Measurements from ENCODE around the gene ROBO3. TPM values are rescaled to one million over a fixed set of nuclear protein-coding genes. Genes with fewer than 3 reads are reported as not detected.

Gene ROBO3
- total and polyA plus RNA-seq, 2 donors (not counting 1 experiment from before 2014, with no cell fraction given) = 1.0 to 7.4 TPM

GRCh38 chr11:124896071-124896750 is 31.0 kb downstream of the ROBO3 start:
- Histone ChIP-seq H2AFZ (ENCODE audit: insufficient read depth, low read depth, low read length, poor library complexity, severe bottlenecking) (no peak overlapping the region), H3K27me3 (replicated peaks in 1 of 4; ENCODE audit: control extremely low read depth in 1 of 4, control insufficient read depth in 3 of 4, insufficient read depth in 4 of 4, low read length in 3 of 4) (peaks cover 0 to 6% (median 1%) of the 10 kb centered on the region in 4 experiments), H3K9me3 (ENCODE audit: control extremely low read depth in 1 of 3, control insufficient read depth in 2 of 3, insufficient read depth in 1 of 3, low read length in 2 of 3) (no peaks in the 10 kb centered on the region), H3K27ac (ENCODE audit: low read length in 2 of 2) (no peak overlapping the region), H3K9ac (ENCODE audit: low read length) (no peak overlapping the region), H3K4me2 (replicated peaks; ENCODE audit: low read depth, low read length, poor library complexity, severe bottlenecking) (no peak overlapping the region), H3K4me1 (ENCODE audit: control insufficient read depth in 2 of 2, insufficient read depth in 2 of 2, low read length in 2 of 2) (no peaks in the 10 kb centered on the region), H4K20me1 (ENCODE audit: control insufficient read depth, insufficient read depth, low read length, poor library complexity, severe bottlenecking) (no peaks in the 10 kb centered on the region), H3K36me3 (replicated peaks in 1 of 2; ENCODE audit: control extremely low read depth in 1 of 2, control insufficient read depth in 1 of 2, extremely low read depth in 1 of 2, insufficient read depth in 2 of 2, low read length in 1 of 2) (no peaks in the 10 kb centered on the region), H3K4me3 (ENCODE audit: control extremely low read depth in 1 of 5, extremely low read depth in 1 of 5, insufficient read depth in 1 of 5, low read depth in 2 of 5, low read length in 4 of 5) (no peak overlapping the region), H3K79me2 (ENCODE audit: control insufficient read depth, insufficient read depth, low read length) (no peaks in the 10 kb centered on the region)
- Mint-ChIP-seq H3K4me3 (no peak overlapping the region), H3K27ac (no peak overlapping the region), H3K27me3 (peaks cover 50% of the 10 kb centered on the region), H3K9me3 (ENCODE audit: insufficient read depth) (no peaks in the 10 kb centered on the region), H3K4me1 (no peaks in the 10 kb centered on the region)
- no peak for ATAC-seq (ENCODE audit: low read depth)
- 86% methylated on average over 10 of the region's 16 CpGs for WGBS (ENCODE audit: insufficient coverage)
- intact Hi-C loops (cut with micrococcal nuclease) = no loop called here
- TF ChIP-seq EZH2 (IDR thresholded peaks at IDR 0.05; ENCODE audit: borderline replicate concordance, insufficient read depth, low read depth, low read length, poor library complexity, severe bottlenecking) (no peak), CTCF (IDR thresholded peaks at IDR 0.05) (no peak)
- DNase-seq = no peak
- CTCF ChIA-PET = no interaction called here
- POLR2A ChIA-PET = no interaction called here

- Histone ChIP-seq H3K9ac (ENCODE audit: low read length) (no peak overlapping the region), H3K27me3 (replicated peaks in 1 of 4; ENCODE audit: control extremely low read depth in 1 of 4, control insufficient read depth in 3 of 4, insufficient read depth in 4 of 4, low read length in 3 of 4) (peaks cover 0 to 6% (median 1%) of the 10 kb centered on the region in 4 experiments), H3K79me2 (ENCODE audit: control insufficient read depth, insufficient read depth, low read length) (no peaks in the 10 kb centered on the region), H3K27ac (ENCODE audit: low read length in 2 of 2) (no peak overlapping the region), H3K4me2 (replicated peaks; ENCODE audit: low read depth, low read length, poor library complexity, severe bottlenecking) (no peak overlapping the region), H4K20me1 (ENCODE audit: control insufficient read depth, insufficient read depth, low read length, poor library complexity, severe bottlenecking) (no peaks in the 10 kb centered on the region), H2AFZ (ENCODE audit: insufficient read depth, low read depth, low read length, poor library complexity, severe bottlenecking) (no peak overlapping the region), H3K4me1 (ENCODE audit: control insufficient read depth in 2 of 2, insufficient read depth in 2 of 2, low read length in 2 of 2) (no peaks in the 10 kb centered on the region), H3K36me3 (replicated peaks in 1 of 2; ENCODE audit: control extremely low read depth in 1 of 2, control insufficient read depth in 1 of 2, extremely low read depth in 1 of 2, insufficient read depth in 2 of 2, low read length in 1 of 2) (no peaks in the 10 kb centered on the region), H3K9me3 (ENCODE audit: control extremely low read depth in 1 of 3, control insufficient read depth in 2 of 3, insufficient read depth in 1 of 3, low read length in 2 of 3) (no peaks in the 10 kb centered on the region), H3K4me3 (ENCODE audit: control extremely low read depth in 1 of 5, extremely low read depth in 1 of 5, insufficient read depth in 1 of 5, low read depth in 2 of 5, low read length in 4 of 5) (no peak overlapping the region)
- Mint-ChIP-seq H3K27me3 (peaks cover 57% of the 10 kb centered on the region), H3K4me3 (no peak overlapping the region), H3K27ac (no peak overlapping the region), H3K4me1 (no peaks in the 10 kb centered on the region), H3K9me3 (ENCODE audit: insufficient read depth) (no peaks in the 10 kb centered on the region)
- ATAC-seq (ENCODE audit: low read depth) = no peak
- CTCF ChIA-PET = no interaction called here
- DNase-seq = no peak
- intact Hi-C loops (cut with micrococcal nuclease) = no loop called here
- POLR2A ChIA-PET = no interaction called here
- TF ChIP-seq CTCF (IDR thresholded peaks at IDR 0.05) (no peak), EZH2 (IDR thresholded peaks at IDR 0.05; ENCODE audit: borderline replicate concordance, insufficient read depth, low read depth, low read length, poor library complexity, severe bottlenecking) (no peak)
- 67% methylated on average over 5 of the region's 9 CpGs for WGBS (ENCODE audit: insufficient coverage)
Measured at GRCh38 chr11:124896821-124897391, 31.7 kb downstream of the ROBO3 start.
